ENCODE results near the gene THUMPD3.

Gene THUMPD3

GRCh38 chr3:9385187-9386077 is 22.6 kb downstream of the THUMPD3 start:
- Histone ChIP-seq H3K79me2 (ENCODE audit: low read length) (peaks cover 29% of the 10 kb centered on the region), H3K4me3 (ENCODE audit: low read length) (no peak overlapping the region), H3K27ac (ENCODE audit: low read length) (no peak overlapping the region), H2AFZ (ENCODE audit: low read depth, low read length) (no peak overlapping the region), H3K9me3 (ENCODE audit: insufficient read depth, low read length) (no peaks in the 10 kb centered on the region), H3K9ac (ENCODE audit: low read length) (no peak overlapping the region), H3K27me3 (ENCODE audit: low read depth, low read length) (no peaks in the 10 kb centered on the region), H3K4me2 (ENCODE audit: low read length) (no peak overlapping the region), H3K36me3 (replicated peaks; ENCODE audit: low read depth, low read length) (peaks cover 71% of the 10 kb centered on the region), H4K20me1 (ENCODE audit: insufficient read depth, low read length) (peaks cover 16% of the 10 kb centered on the region; the same call in 1 of the 2 replicates), H3K4me1 (ENCODE audit: low read length) (no peaks in the 10 kb centered on the region)
- TF ChIP-seq, protein P1, sequence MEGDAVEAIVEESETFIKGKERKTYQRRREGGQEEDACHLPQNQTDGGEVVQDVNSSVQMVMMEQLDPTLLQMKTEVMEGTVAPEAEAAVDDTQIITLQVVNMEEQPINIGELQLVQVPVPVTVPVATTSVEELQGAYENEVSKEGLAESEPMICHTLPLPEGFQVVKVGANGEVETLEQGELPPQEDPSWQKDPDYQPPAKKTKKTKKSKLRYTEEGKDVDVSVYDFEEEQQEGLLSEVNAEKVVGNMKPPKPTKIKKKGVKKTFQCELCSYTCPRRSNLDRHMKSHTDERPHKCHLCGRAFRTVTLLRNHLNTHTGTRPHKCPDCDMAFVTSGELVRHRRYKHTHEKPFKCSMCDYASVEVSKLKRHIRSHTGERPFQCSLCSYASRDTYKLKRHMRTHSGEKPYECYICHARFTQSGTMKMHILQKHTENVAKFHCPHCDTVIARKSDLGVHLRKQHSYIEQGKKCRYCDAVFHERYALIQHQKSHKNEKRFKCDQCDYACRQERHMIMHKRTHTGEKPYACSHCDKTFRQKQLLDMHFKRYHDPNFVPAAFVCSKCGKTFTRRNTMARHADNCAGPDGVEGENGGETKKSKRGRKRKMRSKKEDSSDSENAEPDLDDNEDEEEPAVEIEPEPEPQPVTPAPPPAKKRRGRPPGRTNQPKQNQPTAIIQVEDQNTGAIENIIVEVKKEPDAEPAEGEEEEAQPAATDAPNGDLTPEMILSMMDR (IDR thresholded peaks at IDR 0.05; ENCODE audit: low read depth, low read length): no peak
- TF ChIP-seq EZH2phosphoT487 (IDR thresholded peaks at IDR 0.05; ENCODE audit: low read depth): no peak

- H3K4me1 ChIP-seq (ENCODE audit: low read length): no peaks in the 10 kb centered on the region
- no peaks in the 10 kb centered on the region for H3K9me3 ChIP-seq (ENCODE audit: insufficient read depth, low read length)
- H3K4me2 ChIP-seq (ENCODE audit: low read length): no peak overlapping the region
- H2AFZ ChIP-seq (ENCODE audit: low read depth, low read length): no peak overlapping the region
- no peaks in the 10 kb centered on the region for H3K27me3 ChIP-seq (ENCODE audit: low read depth, low read length)
- no peak overlapping the region for H3K4me3 ChIP-seq (ENCODE audit: low read length)
- no peak for TF ChIP-seq EZH2phosphoT487 (IDR thresholded peaks at IDR 0.05; ENCODE audit: low read depth)
- TF ChIP-seq, protein P1 (IDR thresholded peaks at IDR 0.05; ENCODE audit: low read depth, low read length): no peak
- H3K27ac ChIP-seq (ENCODE audit: low read length): no peak overlapping the region
- H4K20me1 ChIP-seq (ENCODE audit: insufficient read depth, low read length): peaks cover 22% of the 10 kb centered on the region
- H3K79me2 ChIP-seq (ENCODE audit: low read length): peaks cover 35% of the 10 kb centered on the region
- H3K36me3 ChIP-seq (replicated peaks; ENCODE audit: low read depth, low read length): peaks cover 76% of the 10 kb centered on the region
- no peak overlapping the region for H3K9ac ChIP-seq (ENCODE audit: low read length)
Observed at GRCh38 chr3:9386078-9386459, 23.2 kb downstream of the THUMPD3 start.

- no peak overlapping the region for H3K4me2 ChIP-seq (ENCODE audit: low read length)
- H3K27ac ChIP-seq (ENCODE audit: low read length): no peak overlapping the region
- H3K4me1 ChIP-seq (ENCODE audit: low read length): no peaks in the 10 kb centered on the region
- H3K9me3 ChIP-seq (ENCODE audit: insufficient read depth, low read length): no peaks in the 10 kb centered on the region
- no peak overlapping the region for H3K9ac ChIP-seq (ENCODE audit: low read length)
- peaks cover 42% of the 10 kb centered on the region for H3K79me2 ChIP-seq (ENCODE audit: low read length)
- no peak for TF ChIP-seq EZH2phosphoT487 (IDR thresholded peaks at IDR 0.05; ENCODE audit: low read depth)
- TF ChIP-seq, protein P1 (IDR thresholded peaks at IDR 0.05; ENCODE audit: low read depth, low read length): no peak
- H3K4me3 ChIP-seq (ENCODE audit: low read length): no peak overlapping the region
- no peaks in the 10 kb centered on the region for H3K27me3 ChIP-seq (ENCODE audit: low read depth, low read length)
- H3K36me3 ChIP-seq (replicated peaks; ENCODE audit: low read depth, low read length): peaks cover 77% of the 10 kb centered on the region
- peaks cover 28% of the 10 kb centered on the region for H4K20me1 ChIP-seq (ENCODE audit: insufficient read depth, low read length)
- no peak overlapping the region for H2AFZ ChIP-seq (ENCODE audit: low read depth, low read length)
Observed at GRCh38 chr3:9386501-9387321, 23.9 kb downstream of the THUMPD3 start.

DNA sequence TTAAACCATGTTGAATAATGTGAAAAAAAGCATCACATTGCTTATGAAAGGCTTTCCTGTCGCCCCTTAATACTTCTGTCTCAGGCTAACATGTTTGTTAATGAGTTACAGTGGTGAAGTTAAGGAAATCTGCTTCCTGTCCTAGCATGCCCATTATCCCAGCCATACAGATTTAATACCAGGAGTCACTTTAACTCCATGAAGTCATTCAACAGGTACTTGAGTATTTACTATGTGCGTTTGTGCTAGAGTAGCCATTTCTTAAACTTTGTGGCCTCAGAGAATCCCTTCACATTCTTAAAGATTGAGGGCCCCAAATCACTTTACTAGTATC is 24.4 kb downstream of the THUMPD3 start:
- Histone ChIP-seq H3K4me1 (ENCODE audit: low read length) (no peaks in the 10 kb centered on the region), H3K9ac (ENCODE audit: low read length) (no peak overlapping the region), H4K20me1 (ENCODE audit: insufficient read depth, low read length) (peaks cover 34% of the 10 kb centered on the region), H3K9me3 (ENCODE audit: insufficient read depth, low read length) (no peaks in the 10 kb centered on the region), H3K79me2 (ENCODE audit: low read length) (peaks cover 47% of the 10 kb centered on the region), H3K27me3 (ENCODE audit: low read depth, low read length) (no peaks in the 10 kb centered on the region), H2AFZ (ENCODE audit: low read depth, low read length) (no peak overlapping the region), H3K4me3 (ENCODE audit: low read length) (no peak overlapping the region), H3K27ac (ENCODE audit: low read length) (no peak overlapping the region), H3K36me3 (replicated peaks; ENCODE audit: low read depth, low read length) (peaks cover 83% of the 10 kb centered on the region), H3K4me2 (ENCODE audit: low read length) (no peak overlapping the region)
- TF ChIP-seq EZH2phosphoT487 (IDR thresholded peaks at IDR 0.05; ENCODE audit: low read depth): no peak
- TF ChIP-seq, protein P1 (IDR thresholded peaks at IDR 0.05; ENCODE audit: low read depth, low read length): no peak

Data from OCI-LY3 (cell line).